IMR-90 (cell line): ENCODE measurements around the gene BCL2L13.
"Not testable (repeated sequence)": the region's sequence is repeated elsewhere in the genome, so short reads cannot be mapped to it uniquely, and the experiment has no call there.

Source experiments
- BHLHE40 ChIP-seq: fragments of 150-350 bp; IDR thresholded peaks from 2 replicates; pipeline ENCODE4 v1.6.1; 2016; ENCODE audit warnings: mild to moderate bottlenecking, low read depth, low read length
- CEBPB ChIP-seq: IDR thresholded peaks from 2 replicates; pipeline ENCODE4 v1.6.1; 2012; ENCODE audit warnings: low read depth, low read length, improper control_type of control experiment
- CTCF ChIP-seq: conservative IDR thresholded peaks from 2 replicates; pipeline ENCODE4 v1.5.1; 2012; ENCODE audit warnings: mild to moderate bottlenecking, low read depth, low read length, improper control_type of control experiment
- FOS ChIP-seq: fragments of 150-350 bp; IDR thresholded peaks from 2 replicates; pipeline ENCODE4 v1.6.1; 2016; ENCODE audit warnings: low read depth, low read length
- MAFK ChIP-seq: IDR thresholded peaks from 2 replicates; pipeline ENCODE4 v1.6.1; 2012; ENCODE audit warnings: low read depth, low read length, improper control_type of control experiment
- MXI1 ChIP-seq: IDR thresholded peaks from 2 replicates; pipeline ENCODE4 v1.6.1; 2012; ENCODE audit warnings: low read depth, mild to moderate bottlenecking, low read length, moderate library complexity, borderline replicate concordance
- POLR2A ChIP-seq: IDR thresholded peaks from 2 replicates; pipeline ENCODE4 v1.6.1; 2012; ENCODE audit warnings: mild to moderate bottlenecking, low read depth, low read length
- RAD21 ChIP-seq: IDR thresholded peaks from 2 replicates; pipeline ENCODE4 v1.6.1; 2012; ENCODE audit warnings: low read length, improper control_type of control experiment
- RCOR1 ChIP-seq: IDR thresholded peaks from 2 replicates; pipeline ENCODE4 v1.6.1; 2012; ENCODE audit warnings: mild to moderate bottlenecking, low read length, improper control_type of control experiment; ENCODE audit not compliant: insufficient replicate concordance
- TF ChIP-seq, protein P1 (sequence below): fragments of 150-350 bp; IDR thresholded peaks from 2 replicates; pipeline ENCODE4 v1.6.1; 2017; ENCODE audit warnings: mild to moderate bottlenecking, antibody characterized with exemption, low read length, low read depth

- TF ChIP-seq RCOR1, BHLHE40, CTCF, MXI1, MAFK, POLR2A, CEBPB, RAD21, FOS: not testable (repeated sequence)
- TF ChIP-seq, protein P1, sequence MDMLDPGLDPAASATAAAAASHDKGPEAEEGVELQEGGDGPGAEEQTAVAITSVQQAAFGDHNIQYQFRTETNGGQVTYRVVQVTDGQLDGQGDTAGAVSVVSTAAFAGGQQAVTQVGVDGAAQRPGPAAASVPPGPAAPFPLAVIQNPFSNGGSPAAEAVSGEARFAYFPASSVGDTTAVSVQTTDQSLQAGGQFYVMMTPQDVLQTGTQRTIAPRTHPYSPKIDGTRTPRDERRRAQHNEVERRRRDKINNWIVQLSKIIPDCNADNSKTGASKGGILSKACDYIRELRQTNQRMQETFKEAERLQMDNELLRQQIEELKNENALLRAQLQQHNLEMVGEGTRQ: not testable (repeated sequence)
Measured at GRCh38 chr22:17698276-17698675, 59.7 kb downstream of the BCL2L13 start.
